ENCODE results near the gene LMF1. TPM values are rescaled to one million over a fixed set of nuclear protein-coding genes. Genes with fewer than 3 reads are reported as not detected.
"Not testable (repeated sequence)": the region's sequence is repeated elsewhere in the genome, so short reads cannot be mapped to it uniquely, and the experiment has no call there.

LMF1 gene
- total RNA-seq, 1 donor from 2014 or later, result 36.1 TPM

DNA sequence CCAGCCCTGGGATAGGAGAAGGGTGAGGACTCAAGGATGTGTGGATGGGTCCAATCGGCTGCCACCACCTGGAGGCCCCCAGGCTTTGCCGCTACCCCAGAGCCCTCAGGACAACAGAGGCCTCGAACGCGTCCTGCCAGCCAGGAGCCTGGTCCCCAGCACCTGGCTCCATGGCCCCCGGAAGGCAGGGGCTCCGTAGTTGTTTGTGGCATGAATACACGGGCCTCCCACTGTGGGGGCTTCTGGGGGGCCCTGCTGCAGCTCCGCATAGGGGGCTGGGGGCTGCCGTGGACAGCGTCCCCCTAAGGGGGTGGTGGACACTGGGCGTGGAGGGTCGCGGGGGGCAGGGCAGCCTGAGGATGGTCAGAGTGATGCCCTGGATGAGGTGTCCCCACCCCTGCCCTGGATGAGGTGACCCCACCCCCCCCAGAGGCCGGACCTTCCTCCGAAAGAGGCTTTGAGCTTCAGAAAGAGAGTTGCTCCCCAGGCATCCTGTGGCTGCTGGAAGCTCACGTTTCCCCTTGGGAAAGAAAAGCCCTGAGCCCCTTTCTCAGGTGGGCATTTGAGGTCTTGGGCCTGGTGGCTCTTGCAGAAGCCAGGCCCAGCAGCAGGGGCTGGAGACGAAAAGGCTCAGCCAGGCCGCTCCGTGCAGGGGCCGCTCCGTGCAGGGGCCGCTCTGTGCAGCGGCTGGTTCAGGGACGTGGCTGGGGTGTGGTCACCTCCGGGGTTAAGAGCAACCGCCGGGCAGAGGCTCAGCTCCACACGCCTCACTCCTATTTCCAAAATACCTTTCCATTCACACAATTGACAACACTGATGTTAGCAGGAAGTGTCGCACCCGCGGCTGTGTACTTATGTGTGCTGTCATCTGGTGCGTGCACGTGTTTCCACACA lies 130.0 kb downstream of the LMF1 start:
- CTCF ChIA-PET, result no interaction called here
- Mint-ChIP-seq H3K4me3 (no peak overlapping the region), H3K27me3 (no peaks in the 10 kb centered on the region), H3K9me3 (peaks cover 8% of the 10 kb centered on the region), H3K4me1 (no peaks in the 10 kb centered on the region), H3K27ac (no peak overlapping the region), H3K36me3 (ENCODE audit: low read depth) (no peaks in the 10 kb centered on the region)
- ATAC-seq (ENCODE audit: low read depth), result no peak
- intact Hi-C loops (cut with micrococcal nuclease), result no loop called here
- no peak for DNase-seq
- TF ChIP-seq, protein P1, sequence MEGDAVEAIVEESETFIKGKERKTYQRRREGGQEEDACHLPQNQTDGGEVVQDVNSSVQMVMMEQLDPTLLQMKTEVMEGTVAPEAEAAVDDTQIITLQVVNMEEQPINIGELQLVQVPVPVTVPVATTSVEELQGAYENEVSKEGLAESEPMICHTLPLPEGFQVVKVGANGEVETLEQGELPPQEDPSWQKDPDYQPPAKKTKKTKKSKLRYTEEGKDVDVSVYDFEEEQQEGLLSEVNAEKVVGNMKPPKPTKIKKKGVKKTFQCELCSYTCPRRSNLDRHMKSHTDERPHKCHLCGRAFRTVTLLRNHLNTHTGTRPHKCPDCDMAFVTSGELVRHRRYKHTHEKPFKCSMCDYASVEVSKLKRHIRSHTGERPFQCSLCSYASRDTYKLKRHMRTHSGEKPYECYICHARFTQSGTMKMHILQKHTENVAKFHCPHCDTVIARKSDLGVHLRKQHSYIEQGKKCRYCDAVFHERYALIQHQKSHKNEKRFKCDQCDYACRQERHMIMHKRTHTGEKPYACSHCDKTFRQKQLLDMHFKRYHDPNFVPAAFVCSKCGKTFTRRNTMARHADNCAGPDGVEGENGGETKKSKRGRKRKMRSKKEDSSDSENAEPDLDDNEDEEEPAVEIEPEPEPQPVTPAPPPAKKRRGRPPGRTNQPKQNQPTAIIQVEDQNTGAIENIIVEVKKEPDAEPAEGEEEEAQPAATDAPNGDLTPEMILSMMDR (IDR thresholded peaks at IDR 0.05), result no peak
- POLR2A ChIA-PET, result no interaction called here

- peaks cover 10% of the 10 kb centered on the region for H3K9me3 Mint-ChIP-seq
- intact Hi-C loops (cut with micrococcal nuclease), result no loop called here
These were observed 131.0 kb downstream of the LMF1 start for GRCh38 chr16:839643-840408.

GRCh38 chr16:838741-839140 lies 132.0 kb downstream of the LMF1 start:
- DNase-seq (no peak), ATAC-seq (ENCODE audit: low read depth) (no peak)
- no peak overlapping the region for H3K4me3 Mint-ChIP-seq
- no peaks in the 10 kb centered on the region for H3K27me3 Mint-ChIP-seq
- no peaks in the 10 kb centered on the region for H3K4me1 Mint-ChIP-seq
- TF ChIP-seq, protein P1 (IDR thresholded peaks at IDR 0.05), result no peak
- ChIA-PET CTCF (no interaction called here), POLR2A (no interaction called here)
- intact Hi-C loops (cut with micrococcal nuclease), result no loop called here
- no peaks in the 10 kb centered on the region for H3K36me3 Mint-ChIP-seq (ENCODE audit: low read depth)
- H3K9me3 Mint-ChIP-seq, result peaks cover 10% of the 10 kb centered on the region
- no peak overlapping the region for H3K27ac Mint-ChIP-seq

More at GRCh38 chr16:839643-840408, 131.0 kb downstream of the LMF1 start:
- no peaks in the 10 kb centered on the region for H3K36me3 Mint-ChIP-seq (ENCODE audit: low read depth)
- H3K4me3 Mint-ChIP-seq, result no peak overlapping the region
- H3K4me1 Mint-ChIP-seq, result no peaks in the 10 kb centered on the region
- no peak for DNase-seq
- CTCF ChIA-PET, result no interaction called here
- POLR2A ChIA-PET, result no interaction called here
- H3K27ac Mint-ChIP-seq, result no peak overlapping the region
- H3K27me3 Mint-ChIP-seq, result no peaks in the 10 kb centered on the region
- TF ChIP-seq, protein P1 (IDR thresholded peaks at IDR 0.05), result no peak
- no peak for ATAC-seq (ENCODE audit: low read depth)

GRCh38 chr16:836822-837221 lies 134.0 kb downstream of the LMF1 start:
- POLR2A ChIA-PET; H3K4me1 Mint-ChIP-seq; H3K4me3 Mint-ChIP-seq; H3K27me3 Mint-ChIP-seq; CTCF ChIA-PET; H3K9me3 Mint-ChIP-seq; H3K27ac Mint-ChIP-seq; DNase-seq; ATAC-seq (ENCODE audit: low read depth); H3K36me3 Mint-ChIP-seq (ENCODE audit: low read depth); intact Hi-C loops (cut with micrococcal nuclease): not testable (repeated sequence)

DNA sequence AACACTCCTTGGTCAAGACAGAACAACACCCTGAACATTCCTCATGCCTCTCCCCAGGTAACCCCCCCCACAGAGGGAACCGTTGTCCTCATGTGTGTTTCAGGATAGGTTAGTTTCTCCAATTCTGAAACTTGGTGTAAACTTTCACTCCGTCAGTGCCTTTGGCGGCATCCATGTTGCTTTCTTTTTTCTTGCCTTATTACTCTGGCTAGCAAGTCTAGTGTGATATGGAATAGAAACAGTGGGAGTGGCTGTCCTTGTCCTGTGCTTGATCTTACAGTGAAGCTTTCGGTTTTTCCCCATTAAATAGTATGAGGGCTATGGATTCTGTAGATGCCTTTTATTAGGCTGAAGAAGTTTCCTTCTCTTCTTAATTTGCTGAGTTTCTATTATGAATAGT lies 134.6 kb downstream of the LMF1 start:
- Mint-ChIP-seq H3K4me1 (no peaks in the 10 kb centered on the region), H3K4me3 (no peak overlapping the region), H3K9me3 (peaks cover 10% of the 10 kb centered on the region), H3K27ac (no peak overlapping the region), H3K27me3 (no peaks in the 10 kb centered on the region), H3K36me3 (ENCODE audit: low read depth) (no peaks in the 10 kb centered on the region)
- intact Hi-C loops (cut with micrococcal nuclease), result no loop called here
- CTCF ChIA-PET, result no interaction called here
- TF ChIP-seq, protein P1 (IDR thresholded peaks at IDR 0.05), result no peak
- POLR2A ChIA-PET, result no interaction called here
- DNase-seq (no peak), ATAC-seq (ENCODE audit: low read depth) (no peak)
